GM18502 (cell line): ENCODE data around the gene TUBGCP4.

Experiments used
- ATAC-seq: cut with Tn5 transposase; IDR thresholded peaks from one replicate; pipeline ENCODE4 v1.9.1; 2021; ENCODE audit warnings: mild to moderate bottlenecking; ENCODE audit not compliant: unreplicated experiment, poor library complexity

TUBGCP4 gene, protein sequence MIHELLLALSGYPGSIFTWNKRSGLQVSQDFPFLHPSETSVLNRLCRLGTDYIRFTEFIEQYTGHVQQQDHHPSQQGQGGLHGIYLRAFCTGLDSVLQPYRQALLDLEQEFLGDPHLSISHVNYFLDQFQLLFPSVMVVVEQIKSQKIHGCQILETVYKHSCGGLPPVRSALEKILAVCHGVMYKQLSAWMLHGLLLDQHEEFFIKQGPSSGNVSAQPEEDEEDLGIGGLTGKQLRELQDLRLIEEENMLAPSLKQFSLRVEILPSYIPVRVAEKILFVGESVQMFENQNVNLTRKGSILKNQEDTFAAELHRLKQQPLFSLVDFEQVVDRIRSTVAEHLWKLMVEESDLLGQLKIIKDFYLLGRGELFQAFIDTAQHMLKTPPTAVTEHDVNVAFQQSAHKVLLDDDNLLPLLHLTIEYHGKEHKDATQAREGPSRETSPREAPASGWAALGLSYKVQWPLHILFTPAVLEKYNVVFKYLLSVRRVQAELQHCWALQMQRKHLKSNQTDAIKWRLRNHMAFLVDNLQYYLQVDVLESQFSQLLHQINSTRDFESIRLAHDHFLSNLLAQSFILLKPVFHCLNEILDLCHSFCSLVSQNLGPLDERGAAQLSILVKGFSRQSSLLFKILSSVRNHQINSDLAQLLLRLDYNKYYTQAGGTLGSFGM

DNA sequence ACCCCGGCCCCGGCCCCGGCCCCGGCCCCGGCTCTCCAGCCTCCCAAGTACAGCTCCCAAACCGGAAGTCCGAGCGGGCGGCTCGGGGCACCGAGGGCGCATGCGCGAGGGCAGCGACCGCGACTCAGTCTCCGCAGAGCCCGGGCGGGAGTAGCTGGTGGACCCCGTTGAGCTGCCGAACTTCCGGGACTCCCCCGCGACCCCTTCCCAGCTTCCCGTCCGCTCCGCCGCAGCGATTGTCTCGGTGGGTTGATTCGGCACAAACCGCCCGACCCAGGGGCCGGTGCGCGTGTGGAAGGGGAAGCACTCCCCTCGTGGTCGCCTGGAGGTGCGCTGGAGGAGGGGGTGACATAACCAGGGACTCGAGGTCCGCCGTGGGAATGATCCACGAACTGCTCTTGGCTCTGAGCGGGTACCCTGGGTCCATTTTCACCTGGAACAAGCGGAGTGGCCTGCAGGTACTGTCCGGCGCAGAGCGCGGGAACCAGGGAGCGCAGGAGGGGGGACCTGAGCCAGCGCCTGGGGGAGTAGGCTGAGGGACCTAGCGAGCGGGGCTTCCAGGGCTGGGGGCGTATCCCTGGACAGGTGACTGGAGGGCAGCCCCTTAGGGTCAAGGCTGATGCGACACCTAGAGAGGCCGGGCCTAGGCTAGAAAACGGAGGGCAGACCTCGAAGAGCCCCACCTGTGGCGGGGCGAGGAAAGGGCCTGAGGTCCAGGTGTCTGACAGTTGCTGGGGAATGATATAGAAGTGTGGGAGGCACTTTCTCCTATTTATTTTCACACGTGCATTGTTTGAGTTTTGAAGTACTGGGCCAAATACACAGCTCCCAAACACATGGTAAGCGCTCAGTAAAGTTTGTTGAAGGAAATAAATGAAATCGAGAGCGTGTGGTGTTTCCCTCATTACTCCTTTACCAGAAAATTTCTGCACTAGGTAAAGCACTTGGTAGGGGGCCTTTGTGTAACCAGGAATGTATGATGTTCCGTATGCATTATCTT, at the start of gene TUBGCP4, which contains the start of gene ZSCAN29:
Gene TUBGCP4 (plus strand): TSS at position 127 of the 1,000 bp plus-strand sequence. CDS start 254 bp downstream, at position 381.
Gene ZSCAN29 (minus strand): TSS at position 69 of the 1,000 bp plus-strand sequence. CDS start 1,130 bp downstream, outside the sequence.
- peak; percentile 74 for ATAC-seq

DNA sequence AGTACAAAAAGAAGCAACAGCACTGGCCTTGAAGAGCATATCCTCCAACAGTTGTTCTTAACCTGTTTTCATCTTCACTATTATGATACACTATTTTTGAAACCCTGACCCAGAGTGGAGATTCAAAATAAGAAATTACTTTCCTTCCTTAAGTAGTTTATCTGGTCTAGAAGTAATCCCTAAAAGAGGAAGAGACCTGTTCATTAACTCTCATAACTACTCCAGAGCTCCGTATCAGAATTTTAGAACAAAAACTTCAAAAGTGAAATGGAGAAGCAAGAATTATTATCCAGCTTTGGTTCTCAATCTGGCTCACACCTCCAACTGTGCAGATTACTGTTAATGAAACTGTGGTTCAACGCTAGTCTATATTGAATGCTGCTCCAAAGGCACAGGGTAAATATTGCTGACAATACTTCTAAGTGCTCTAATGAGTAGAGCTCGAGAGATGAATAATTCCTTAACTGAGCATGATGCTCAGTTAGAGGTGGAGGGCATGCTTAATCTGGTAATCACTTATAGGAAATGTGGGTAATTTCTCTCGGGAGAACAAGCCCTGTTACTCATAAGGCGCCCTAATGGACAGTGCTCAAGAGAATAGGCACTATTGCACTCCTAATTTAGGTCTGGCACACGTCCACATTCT, 45.7 kb upstream of the TUBGCP4 start:
- no peak for ATAC-seq

DNA sequence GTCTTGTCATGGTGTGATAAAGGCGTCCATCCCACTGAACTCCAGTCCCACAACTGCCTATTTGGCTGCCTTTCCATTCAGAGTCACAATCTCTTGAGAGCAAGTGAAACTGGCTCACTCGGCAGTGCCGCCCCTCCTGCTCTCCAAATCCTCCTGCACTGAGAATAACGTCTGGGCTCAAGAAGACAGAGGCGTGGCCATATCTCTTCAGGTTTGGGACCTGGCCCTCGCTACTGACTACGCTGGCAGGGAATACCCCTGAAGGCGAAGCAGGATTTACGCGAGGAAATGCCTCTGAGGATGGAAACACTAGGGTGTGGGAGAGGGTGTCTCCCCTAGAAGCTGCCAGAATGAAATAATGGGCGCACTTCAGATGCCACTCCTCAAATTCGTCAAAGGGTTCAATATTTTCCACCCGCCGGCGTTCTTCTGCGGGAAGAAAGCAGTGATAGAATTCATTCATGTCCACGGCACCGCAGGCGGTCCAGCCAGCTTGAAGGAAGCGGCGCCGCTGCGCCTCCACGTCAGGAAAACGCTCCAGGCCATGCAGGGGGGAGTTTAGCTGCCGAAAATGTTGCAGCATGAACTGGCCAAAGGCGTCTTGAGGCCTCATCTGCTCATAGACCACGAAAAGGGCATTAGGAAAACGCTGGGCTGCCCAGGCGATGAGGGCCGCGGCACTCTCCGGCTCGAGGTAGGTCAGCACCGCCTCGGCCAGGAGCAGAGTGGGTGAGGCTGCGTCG, 41.5 kb upstream of the TUBGCP4 start:
- no peak for ATAC-seq

DNA sequence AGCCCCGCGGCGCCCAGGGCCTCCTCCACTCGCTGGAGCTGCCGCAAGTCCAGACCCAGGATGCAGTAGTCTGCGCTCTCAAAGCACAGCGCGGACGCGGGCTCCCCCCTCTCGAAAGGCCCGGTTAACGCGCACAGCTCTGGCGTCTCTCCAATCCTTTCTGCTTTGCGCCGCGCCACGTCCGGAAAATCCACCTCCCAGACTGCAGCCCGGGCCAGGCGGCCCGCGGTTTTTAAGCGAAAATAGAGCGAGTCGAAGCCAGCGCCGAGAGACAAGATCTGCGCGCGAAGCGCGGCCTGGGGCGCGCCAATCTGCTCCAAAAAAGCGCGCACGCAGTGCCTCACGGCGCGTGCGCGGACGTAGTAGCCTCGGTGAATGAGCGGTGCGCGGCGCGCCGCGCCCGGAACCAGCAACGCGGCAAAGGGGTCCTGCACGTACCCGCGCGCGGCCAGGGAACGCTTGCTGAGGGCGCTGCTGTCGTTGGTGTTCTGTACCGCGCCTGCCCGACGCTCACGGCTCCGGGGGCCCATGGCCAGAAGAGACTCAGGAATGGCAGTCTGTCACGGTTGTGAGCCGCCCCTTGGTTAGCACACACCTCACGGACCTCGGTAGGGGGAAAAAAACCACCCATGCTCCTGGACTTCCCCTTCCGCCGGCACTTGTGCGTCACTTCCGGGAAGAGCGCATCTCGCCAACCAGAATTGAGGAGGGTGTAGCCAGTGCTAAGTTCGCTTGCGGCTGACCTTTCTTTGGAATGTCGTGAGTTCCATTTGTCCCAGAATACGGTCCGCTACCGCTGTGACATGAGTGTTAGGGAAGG, 40.7 kb upstream of the TUBGCP4 start, which contains the start of gene LCMT2:
Gene LCMT2 (minus strand): TSS at position 614 of the 820 bp plus-strand sequence. CDS start 84 bp downstream, at position 530.
- ATAC-seq, result peak; percentile 89

DNA sequence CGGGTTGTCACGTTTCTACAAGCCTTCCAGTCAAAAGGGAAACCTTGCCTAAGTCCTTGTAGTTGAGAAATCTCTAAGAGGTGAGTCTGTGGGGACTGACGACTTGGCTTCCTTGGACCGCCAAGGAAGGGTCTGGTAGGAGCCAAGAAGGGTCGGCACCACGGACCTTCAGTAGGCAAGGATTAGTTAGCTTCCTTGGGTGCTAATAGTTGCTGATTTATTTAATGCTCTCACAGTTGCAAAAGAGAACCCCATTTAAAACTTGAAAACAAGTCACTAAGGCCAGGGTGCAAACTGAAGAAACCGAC, 40.2 kb upstream of the TUBGCP4 start:
- peak; percentile 34 for ATAC-seq

DNA sequence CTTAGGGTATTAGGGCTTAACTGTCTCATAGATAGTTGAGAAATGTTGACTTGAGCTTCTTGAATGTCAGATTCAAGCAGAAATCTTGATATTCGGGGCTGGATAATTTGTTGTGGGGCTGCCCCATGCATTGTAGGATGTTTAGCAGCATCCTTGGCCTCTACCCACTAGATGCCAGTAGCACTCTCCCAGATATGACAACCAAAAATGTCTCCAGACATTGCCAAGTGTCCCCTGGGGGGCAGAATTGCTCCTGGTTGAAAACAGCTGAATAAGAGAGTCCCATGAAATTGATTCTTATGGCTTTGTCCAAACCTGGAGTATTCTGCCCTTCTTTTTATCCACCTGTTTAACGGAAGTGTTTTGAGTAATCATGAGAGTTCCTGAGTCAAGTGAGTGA, 24.6 kb upstream of the TUBGCP4 start:
- no peak for ATAC-seq

DNA sequence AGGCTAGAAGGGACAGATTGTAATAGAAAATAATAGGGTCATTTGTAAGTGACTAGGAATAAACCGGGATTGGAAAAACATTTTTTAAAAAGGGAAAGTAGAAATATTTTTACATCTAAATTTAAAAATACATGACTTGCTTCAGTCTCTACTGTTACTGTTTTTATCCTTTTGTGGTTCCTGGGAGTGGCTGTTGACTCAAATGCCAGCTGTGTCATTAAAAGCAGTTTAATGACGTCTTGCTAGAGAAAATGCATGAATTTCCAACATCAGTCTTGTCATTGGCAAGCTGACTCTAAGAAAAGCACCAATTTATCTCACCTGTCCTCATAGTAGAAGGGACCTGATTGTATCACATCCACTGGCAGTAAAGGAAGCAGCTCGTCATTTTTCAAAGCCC, 23.8 kb upstream of the TUBGCP4 start:
- ATAC-seq, result no peak

DNA sequence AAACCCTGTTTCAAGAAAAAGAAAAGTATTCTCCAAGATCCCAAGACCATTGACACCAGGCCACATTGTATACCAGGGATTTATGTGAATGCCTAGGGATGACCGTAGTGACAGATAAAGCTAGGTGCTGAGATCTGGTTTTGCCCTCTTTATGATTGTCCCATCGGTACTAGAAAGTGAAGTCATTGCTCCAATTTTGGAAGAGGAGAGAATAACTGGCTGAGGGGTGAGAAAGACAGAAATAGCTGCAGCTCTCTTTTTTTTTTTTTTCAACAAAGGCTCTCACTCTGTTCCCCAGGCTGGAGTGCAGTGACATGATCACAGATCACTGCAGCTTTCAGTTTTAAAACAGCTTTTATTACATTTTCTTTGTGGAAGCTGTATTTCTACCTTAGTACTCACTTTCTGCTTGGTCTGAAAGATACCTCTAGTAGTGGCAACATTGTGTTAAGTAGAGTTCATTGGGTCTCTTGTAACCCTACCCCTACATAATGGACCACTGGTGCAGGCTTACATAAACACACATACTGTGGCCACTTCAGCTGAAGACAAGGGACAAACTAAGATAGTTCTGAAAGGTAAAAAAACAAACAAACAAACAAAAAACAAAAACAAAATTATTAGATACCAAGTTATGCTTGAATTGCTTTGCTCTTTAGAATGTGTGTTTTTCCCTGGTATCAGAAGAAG, 18.1 kb upstream of the TUBGCP4 start:
- no peak for ATAC-seq

DNA sequence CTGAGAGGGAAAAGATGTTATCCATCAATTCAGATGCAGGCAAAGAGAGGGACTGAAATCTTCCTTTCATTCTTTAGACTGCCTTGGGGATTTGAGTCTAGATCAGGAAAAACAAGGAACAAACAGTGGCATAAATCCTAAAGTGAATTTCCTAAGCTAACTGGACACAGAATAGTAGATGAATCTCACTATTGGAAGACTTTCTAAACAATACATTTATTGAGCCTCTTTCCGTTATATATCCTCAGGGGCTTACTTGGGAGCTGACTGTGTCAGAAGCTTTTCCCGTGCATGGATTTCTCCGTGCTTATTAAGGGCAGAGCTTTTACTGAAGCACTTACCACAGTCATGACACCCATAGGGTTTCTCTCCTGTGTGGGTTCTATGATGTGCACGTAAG, 10.1 kb upstream of the TUBGCP4 start:
- no peak for ATAC-seq

DNA sequence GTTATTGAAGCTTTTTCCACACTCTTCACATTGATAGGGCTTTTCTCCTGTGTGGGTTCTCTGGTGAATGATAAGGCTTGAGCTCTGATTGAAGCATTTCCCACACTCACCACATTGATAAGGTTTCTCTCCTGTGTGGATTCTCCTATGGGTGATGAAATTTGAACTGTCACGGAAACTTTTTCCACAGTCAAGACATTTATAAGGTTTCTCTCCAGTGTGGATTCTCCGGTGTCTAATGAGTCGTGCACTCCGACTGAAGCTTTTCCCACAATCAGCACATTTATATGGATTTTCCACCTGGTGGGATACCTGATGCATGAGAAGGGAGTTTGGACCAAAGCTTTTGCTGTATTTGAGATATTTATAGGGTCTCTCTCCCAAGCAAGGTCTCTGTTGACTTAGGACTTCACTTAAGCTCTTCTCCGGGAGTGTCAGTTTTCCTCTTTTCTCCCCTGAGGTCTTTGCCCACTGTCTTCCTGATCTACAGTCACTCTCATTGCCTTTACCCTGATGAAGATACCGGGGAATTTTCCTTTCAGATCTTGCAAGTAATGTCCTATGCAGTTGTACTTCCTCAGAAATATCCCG, 9.5 kb upstream of the TUBGCP4 start:
- no peak for ATAC-seq

DNA sequence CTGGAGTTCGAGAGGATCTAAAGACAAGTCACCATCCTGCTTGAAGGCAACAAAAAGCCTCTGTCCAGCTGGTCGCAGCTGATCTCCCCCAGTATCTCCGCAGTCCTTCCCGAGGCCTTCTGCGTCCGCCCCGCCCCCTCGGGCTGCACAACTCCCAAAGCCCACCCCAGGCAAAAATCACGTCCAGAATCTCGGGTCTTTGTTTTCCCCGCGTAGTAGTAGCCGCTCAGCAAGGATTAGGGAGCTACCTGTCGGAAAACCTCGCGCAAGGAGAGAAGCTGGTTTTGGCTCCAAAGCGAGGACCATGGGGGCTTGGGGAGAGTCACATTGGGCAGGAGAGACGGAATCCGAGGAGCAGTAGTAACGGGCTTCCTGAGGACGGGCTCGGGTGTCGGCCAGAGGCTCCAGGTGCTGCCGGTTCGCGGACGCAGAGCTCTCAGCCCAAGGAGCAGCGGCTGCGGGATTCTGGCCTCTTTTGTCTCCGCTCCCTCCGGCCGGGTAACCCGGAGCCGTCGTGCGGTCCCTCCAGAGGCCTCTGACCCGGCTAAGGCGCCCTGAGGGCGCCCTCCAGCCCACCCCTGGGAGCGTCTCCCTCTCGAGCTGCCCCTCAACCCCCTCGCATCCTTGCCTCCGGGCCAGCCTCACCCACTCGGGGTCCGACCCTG, 459 bp upstream of the TUBGCP4 start:
- ATAC-seq, result peak; percentile 37

DNA sequence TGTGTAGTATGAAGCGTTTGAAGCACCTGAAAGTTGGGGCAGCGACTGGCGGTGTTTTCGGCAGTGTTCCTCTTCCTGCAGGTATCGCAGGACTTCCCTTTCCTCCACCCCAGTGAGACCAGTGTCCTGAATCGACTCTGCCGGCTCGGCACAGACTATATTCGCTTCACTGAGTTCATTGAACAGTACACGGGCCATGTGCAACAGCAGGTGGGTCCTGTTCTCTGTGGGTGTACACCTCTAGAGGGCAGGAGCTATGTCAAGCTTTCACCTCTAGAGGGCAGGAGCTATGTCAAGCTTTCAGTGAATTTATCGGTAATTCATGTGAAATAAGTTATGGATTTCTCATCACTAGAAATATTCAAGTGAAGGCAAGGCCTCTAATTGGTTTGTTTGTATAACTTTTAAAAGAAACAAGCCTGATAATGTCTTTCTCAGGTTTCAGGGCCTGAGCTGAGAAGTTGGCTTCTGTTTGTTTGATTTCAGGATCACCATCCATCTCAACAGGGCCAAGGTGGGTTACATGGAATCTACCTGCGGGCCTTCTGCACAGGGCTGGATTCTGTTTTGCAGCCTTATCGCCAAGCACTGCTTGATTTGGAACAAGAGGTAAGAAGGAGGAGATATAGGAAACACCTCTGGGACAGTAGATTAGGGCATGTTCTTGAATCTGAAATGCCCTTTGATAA, 5.3 kb downstream of the TUBGCP4 start:
- no peak for ATAC-seq

DNA sequence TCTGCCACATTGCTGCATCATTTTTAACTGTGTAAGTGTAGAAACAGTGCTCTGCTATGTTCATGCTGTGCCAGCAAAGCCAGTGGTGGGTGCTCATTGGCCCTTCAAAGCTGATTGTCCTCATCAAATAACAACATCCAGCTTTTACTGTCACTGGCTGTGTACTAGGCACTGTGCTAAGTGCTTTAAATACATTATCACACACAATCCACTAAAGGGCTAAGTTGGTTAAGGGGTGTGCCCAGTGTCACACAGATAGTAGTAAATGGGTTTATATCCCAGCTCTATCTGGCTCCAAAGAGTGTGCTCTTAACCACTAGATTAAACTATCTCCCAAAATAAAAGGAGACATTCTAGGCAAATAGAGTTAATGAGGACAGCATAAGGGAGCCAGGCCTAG, 7.7 kb downstream of the TUBGCP4 start:
- ATAC-seq, result no peak

DNA sequence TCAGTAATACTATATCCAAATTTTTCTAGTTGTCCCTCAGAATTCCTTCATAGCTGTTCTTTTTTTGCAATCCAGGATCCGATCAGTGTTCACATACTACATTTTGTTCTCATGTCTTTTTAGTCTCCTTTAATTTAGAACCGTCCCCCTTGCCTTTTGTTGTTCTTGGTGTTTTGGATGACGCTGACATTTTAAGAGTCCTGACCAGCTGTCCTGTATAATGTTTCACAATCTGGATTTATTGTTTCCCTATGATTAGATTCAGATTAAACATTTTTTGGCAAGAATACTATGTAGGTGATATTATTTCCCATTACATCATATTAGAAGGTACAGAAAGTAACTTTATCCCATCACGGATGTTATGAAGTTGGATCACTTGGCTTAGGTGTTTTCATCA, 11.4 kb downstream of the TUBGCP4 start:
- no peak for ATAC-seq

DNA sequence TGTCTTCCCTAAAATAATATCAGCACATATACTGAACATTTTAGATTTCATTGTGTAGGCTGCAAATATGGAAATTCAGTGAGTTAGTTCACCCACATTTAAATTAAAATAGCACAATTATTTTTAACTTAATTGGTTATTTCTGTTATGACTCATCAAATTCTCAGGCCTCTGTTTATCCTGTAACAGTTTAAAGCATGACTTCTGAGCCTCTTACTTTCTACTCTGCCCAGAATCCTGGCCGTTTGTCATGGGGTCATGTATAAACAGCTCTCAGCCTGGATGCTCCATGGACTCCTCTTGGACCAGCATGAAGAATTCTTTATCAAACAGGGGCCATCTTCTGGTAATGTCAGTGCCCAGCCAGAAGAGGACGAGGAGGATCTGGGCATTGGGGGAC, 12.2 kb downstream of the TUBGCP4 start:
- no peak for ATAC-seq

DNA sequence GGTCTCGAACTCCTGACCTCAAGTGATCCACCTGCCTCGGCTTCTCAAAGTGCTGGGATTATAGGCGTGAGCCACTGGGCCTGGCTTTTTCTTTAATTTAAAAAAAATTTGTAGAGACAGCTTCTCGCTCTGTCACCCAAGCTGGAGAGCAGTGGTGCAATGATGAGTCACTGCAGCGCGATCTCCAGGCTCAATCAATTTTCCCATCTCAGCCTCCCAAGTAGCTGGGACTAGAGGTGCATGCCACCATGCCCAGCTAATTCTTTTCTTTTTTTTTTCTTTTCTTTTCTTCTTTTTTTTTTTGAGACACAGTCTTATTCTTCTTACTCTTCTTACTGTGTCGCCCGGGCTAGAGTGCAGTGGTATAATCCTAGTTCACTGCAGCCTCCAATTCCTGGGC, 19.8 kb downstream of the TUBGCP4 start:
- ATAC-seq, result no peak
